Measurements from ENCODE around the gene NPW.

The NPW gene

DNA sequence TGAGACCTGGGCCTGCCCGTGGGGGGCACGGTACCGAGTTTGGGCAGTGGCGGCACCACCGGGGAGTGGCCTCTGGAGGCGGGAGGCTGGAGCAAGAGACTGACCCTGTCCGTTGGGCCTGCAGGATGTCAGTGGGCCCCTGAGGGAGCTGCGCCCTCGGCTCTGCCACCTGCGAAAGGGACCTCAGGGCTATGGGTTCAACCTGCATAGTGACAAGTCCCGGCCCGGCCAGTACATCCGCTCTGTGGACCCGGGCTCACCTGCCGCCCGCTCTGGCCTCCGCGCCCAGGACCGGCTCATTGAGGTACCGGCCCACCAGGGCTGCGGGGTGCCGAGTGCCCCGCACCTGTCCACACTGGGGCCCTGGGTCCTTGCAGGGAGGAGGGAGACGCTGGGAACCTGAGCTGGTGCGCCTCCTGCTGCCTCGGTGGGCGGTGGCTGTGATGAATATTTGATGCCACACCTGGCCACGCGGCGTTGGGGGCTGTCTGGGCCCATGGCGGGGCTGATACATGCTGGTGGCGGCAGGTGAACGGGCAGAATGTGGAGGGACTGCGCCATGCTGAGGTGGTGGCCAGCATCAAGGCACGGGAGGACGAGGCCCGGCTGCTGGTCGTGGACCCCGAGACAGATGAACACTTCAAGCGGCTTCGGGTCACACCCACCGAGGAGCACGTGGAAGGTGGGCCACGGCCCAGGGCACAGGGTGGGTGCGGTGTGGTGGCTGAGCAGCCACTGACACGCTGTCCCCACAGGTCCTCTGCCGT is 16.8 kb downstream of the NPW start:
- DNase-seq (ENCODE audit: low read depth): no peak

GRCh38 chr16:2037115-2037514 is 17.5 kb downstream of the NPW start:
- DNase-seq (ENCODE audit: low read depth): no peak

- DNase-seq (ENCODE audit: low read depth): no peak
Observed at GRCh38 chr16:2037647-2038381, 18.2 kb downstream of the NPW start.

DNA sequence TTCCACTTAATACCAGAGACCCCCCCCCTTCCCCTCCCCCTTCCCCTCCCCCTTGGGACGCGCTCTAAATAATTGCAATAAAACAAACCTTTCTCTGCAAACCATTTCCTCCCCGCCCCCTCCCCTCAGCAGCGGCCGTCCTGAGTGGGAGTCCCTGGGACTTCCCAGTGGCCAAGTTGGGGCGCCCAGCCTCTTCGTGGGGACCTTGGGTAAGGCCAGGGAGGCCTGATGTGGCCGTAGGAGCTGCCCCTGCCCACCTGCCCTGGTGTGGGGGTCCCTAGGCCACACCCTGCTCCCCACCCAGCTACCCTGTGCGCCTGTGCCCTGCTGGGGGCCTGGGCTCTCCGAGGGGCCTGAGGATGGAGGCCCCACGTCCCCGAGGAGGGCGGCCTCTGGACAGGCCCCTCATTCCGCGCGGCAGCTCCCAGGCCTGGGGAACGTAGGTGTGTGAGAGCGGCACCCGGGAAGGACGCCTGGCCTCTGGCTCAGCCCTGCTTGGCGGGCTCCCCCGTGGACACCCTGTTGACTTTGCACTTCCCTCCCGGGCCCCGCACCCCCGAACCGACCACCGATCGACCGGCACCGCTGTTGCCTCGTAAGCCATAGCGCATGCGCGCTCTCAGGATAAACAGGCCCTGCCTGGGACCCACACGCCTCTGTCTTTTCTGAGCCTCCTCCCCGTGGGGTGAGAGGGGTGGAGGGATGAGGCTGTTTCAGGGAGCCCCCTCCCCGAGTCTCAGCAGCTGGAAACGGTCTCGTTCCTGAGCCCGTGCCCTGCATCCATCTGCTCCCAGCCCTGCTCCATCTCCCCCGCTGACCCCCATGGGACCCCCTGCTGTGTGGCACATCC is 19.0 kb downstream of the NPW start:
- DNase-seq (ENCODE audit: low read depth): no peak

GRCh38 chr16:2039274-2040031 is 19.9 kb downstream of the NPW start:
- no peak for DNase-seq (ENCODE audit: low read depth)

- no peak for DNase-seq (ENCODE audit: low read depth)
Observed at GRCh38 chr16:2040041-2040786, 20.6 kb downstream of the NPW start.

- DNase-seq (ENCODE audit: low read depth): no peak
Observed at GRCh38 chr16:2040787-2041522, 21.4 kb downstream of the NPW start.

- DNase-seq (ENCODE audit: low read depth): no peak
Observed at GRCh38 chr16:2042171-2042985, 22.8 kb downstream of the NPW start.

DNA sequence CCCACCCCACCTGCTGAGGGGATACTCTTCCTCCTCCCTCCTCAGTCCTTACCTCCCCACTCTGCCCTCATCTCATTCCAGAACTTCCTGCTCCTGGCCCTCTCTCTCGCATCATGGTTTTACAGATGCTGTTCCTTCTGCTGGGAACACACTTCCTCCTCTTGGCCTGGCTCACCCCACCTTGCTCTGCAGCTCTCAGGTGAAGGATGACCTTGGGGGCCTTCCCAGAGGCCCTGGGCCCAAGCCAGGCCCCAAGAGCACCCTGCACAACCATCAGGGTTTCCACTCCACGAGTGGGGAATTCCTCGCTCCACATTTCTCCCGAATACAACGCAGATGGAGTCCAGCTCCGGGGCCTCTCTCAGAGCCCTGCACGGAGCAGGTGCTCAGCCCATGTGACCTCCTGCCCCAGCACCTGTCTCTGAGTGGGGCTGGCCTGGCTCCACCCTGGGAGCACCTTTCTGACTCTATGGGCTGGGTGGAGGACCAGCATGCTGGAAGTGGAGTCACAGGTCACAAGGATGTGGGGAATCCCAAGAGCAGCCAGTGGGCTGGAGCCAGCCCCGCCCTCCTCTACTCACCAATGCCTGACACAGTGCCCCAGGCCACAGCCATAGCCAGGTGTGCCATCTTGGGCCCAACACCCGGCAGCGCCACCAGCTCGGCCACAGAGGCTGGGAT is 23.5 kb downstream of the NPW start:
- no peak for DNase-seq (ENCODE audit: low read depth)

- DNase-seq (ENCODE audit: low read depth): no peak
Observed at GRCh38 chr16:2043667-2044451, 24.3 kb downstream of the NPW start.

DNA sequence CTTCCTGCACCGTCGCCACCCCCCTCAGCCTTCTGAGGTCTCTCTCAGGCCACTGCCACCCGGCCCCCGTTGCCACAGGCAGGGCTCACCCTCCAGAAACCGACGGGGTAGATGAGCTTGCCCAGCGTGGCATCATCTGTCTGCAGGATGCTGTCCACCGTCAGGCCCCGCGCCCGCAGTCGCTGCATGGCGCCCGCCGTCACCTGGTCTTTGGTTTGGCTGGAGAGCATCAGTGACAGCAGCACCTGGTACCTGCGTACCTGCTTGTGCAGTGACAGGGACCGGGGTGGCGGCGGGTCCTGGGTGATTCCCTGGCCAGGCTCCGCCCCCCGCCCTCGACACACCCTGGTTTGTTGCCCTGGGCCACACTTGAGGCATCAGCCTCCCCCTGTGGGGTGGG is 25.0 kb downstream of the NPW start:
- no peak for DNase-seq (ENCODE audit: low read depth)

GRCh38 chr16:2045965-2046892 is 26.6 kb downstream of the NPW start:
- no peak for DNase-seq (ENCODE audit: low read depth)

GRCh38 chr16:2046893-2047329 is 27.3 kb downstream of the NPW start:
- no peak for DNase-seq (ENCODE audit: low read depth)

DNA sequence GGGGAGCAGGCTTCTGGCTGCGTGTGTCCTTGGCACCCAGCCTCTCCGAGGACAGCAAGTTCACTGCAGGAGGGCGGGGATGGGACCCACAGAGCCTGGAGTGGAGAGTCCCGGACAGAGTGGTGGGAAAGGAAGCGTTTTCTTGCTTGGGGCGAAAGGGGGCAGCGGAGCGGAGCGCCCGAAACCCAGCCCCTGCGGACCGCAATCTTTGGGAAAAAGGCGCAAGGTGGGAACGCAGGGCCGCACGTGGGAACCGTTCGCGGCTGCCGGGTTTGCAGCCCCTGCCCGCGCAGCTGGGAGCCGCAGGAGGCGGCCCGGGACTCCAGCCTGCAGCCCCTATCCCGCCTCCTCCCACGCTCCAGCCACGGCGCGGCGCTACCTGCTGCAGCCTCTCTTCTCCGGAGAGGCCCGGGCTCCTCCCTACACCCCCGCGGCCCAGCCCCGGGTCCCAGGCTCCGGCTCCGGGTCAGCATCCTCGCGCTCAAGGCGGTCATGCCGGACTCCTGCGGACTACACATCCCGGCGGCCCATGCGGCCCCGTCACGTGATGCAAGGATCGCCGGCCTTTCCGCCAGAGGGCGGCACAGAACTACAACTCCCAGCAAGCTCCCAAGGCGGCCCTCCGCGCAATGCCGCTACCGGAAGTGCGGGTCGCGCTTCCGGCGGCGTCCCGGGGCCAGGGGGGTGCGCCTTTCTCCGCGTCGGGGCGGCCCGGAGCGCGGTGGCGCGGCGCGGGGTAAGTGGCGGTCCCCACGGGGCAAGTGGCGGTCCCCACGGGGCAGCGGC is 27.9 kb downstream of the NPW start, which contains the start of the genes NTHL1 and TSC2:
TSS of gene NTHL1 (minus strand) at position 505 of the 786 bp plus-strand sequence. CDS start at position 494, 11 bp downstream.
TSS of gene TSC2 (plus strand) at position 656 of the 786 bp plus-strand sequence. CDS start 631 bp downstream, outside the sequence.
- DNase-seq (ENCODE audit: low read depth): peak; percentile 92

GRCh38 chr16:2048116-2048543 is 28.5 kb downstream of the NPW start:
- no peak for DNase-seq (ENCODE audit: low read depth)

DNA sequence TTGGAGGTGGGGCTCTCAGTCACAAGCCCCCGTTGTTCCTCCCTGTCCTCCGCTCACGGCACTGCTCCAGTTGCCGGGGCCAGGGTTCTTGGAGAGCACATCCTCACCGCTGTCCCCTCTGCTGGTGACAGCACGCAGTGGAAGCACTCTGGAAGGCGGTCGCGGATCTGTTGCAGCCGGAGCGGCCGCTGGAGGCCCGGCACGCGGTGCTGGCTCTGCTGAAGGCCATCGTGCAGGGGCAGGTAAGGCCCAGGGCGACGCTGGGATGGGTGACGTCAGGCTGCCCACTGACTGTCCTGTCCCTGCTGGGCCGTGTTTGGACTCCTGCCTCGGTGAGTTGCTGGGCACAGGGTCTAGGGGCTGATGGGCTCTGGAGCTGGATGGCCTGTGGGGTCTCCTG is 33.6 kb downstream of the NPW start:
- no peak for DNase-seq (ENCODE audit: low read depth)

All from fibroblast of the conjunctiva (primary cell).